ENCODE results near the gene ARHGAP21. TPM values are rescaled to one million over a fixed set of nuclear protein-coding genes. Genes with fewer than 3 reads are reported as not detected.

The ARHGAP21 gene
- polyA plus RNA-seq, 1 donor from 2014 or later: 138 TPM

- H4K20me1 ChIP-seq (ENCODE audit: insufficient read depth): no peaks in the 10 kb centered on the region
Measured at GRCh38 chr10:24685958-24686540, 37.6 kb downstream of the ARHGAP21 start.

GRCh38 chr10:24683554-24683953, 40.1 kb downstream of the ARHGAP21 start:
- Histone ChIP-seq H3K4me2 (ENCODE audit: low read length) (no peak overlapping the region), H3K4me3 (ENCODE audit: low read length) (no peak overlapping the region), H3F3A (ENCODE audit: insufficient read depth, low read length, poor library complexity, severe bottlenecking) (no peaks in the 10 kb centered on the region), H2AFZ (ENCODE audit: low read depth, low read length) (no peak overlapping the region), H3K36me3 (ENCODE audit: insufficient read depth, low read length) (no peaks in the 10 kb centered on the region), H4K20me1 (ENCODE audit: insufficient read depth) (no peaks in the 10 kb centered on the region), H3K9ac (ENCODE audit: low read length) (no peak overlapping the region), H3K9me2 (ENCODE audit: insufficient read depth, low read length) (no peaks in the 10 kb centered on the region), H3K79me2 (replicated peaks; ENCODE audit: insufficient read depth, low read length) (peaks cover 77% of the 10 kb centered on the region), H3K9me3 (ENCODE audit: low read length) (peaks cover 6% of the 10 kb centered on the region), H3K27me3 (ENCODE audit: insufficient read depth, low read depth, low read length) (no peaks in the 10 kb centered on the region), H3K27ac (ENCODE audit: low read length) (no peak overlapping the region)
- no peak for TF ChIP-seq POLR2AphosphoS5 (IDR thresholded peaks at IDR 0.05)
- TF ChIP-seq TAF1 (IDR thresholded peaks at IDR 0.05; ENCODE audit: low read depth): no peak
- TF ChIP-seq SMC3 (conservative IDR thresholded peaks at IDR 0.05; ENCODE audit: poor library complexity): no peak
- TF ChIP-seq REST (IDR thresholded peaks at IDR 0.05; ENCODE audit: borderline replicate concordance): no peak
- TF ChIP-seq EZH2 (IDR thresholded peaks at IDR 0.05; ENCODE audit: borderline replicate concordance, insufficient read depth, low read length, poor library complexity, severe bottlenecking): no peak
- no peak for TF ChIP-seq CTCF (IDR thresholded peaks at IDR 0.05; ENCODE audit: poor library complexity, severe bottlenecking)

More at GRCh38 chr10:24685958-24686540, 37.6 kb downstream of the ARHGAP21 start:
- no peak overlapping the region for H2AFZ ChIP-seq (ENCODE audit: low read depth, low read length)
- no peak overlapping the region for H3K4me3 ChIP-seq (ENCODE audit: low read length)
- TF ChIP-seq TAF1 (IDR thresholded peaks at IDR 0.05; ENCODE audit: low read depth) (no peak), RAD21 (conservative IDR thresholded peaks at IDR 0.05) (no peak), REST (IDR thresholded peaks at IDR 0.05; ENCODE audit: borderline replicate concordance) (no peak), EZH2 (IDR thresholded peaks at IDR 0.05; ENCODE audit: borderline replicate concordance, insufficient read depth, low read length, poor library complexity, severe bottlenecking) (no peak), MXI1 (conservative IDR thresholded peaks at IDR 0.05; ENCODE audit: poor library complexity, severe bottlenecking) (no peak), CTCF (IDR thresholded peaks at IDR 0.05; ENCODE audit: poor library complexity, severe bottlenecking) (no peak), SMC3 (conservative IDR thresholded peaks at IDR 0.05; ENCODE audit: poor library complexity) (no peak), POLR2AphosphoS5 (IDR thresholded peaks at IDR 0.05) (no peak), EP300 (conservative IDR thresholded peaks at IDR 0.05; ENCODE audit: poor library complexity, severe bottlenecking) (no peak)
- no peak overlapping the region for H3K27ac ChIP-seq (ENCODE audit: low read length)
- no peak overlapping the region for H3K9ac ChIP-seq (ENCODE audit: low read length)
- H3K9me2 ChIP-seq (ENCODE audit: insufficient read depth, low read length): no peaks in the 10 kb centered on the region
- H3K27me3 ChIP-seq (ENCODE audit: insufficient read depth, low read depth, low read length): no peaks in the 10 kb centered on the region
- no peaks in the 10 kb centered on the region for H3F3A ChIP-seq (ENCODE audit: insufficient read depth, low read length, poor library complexity, severe bottlenecking)
- H3K9me3 ChIP-seq (ENCODE audit: low read length): no peaks in the 10 kb centered on the region
- H3K36me3 ChIP-seq (ENCODE audit: insufficient read depth, low read length): no peaks in the 10 kb centered on the region
- H3K4me2 ChIP-seq (ENCODE audit: low read length): no peak overlapping the region
- peaks cover 80% of the 10 kb centered on the region for H3K79me2 ChIP-seq (replicated peaks; ENCODE audit: insufficient read depth, low read length)

All from neural cell (in vitro differentiated cells).